Vagina (tissue), 2 donors: ENCODE results near the gene NUCB2. TPM values are rescaled to one million over a fixed set of nuclear protein-coding genes. Genes with fewer than 3 reads are reported as not detected.

Source experiments
- DNase-seq, 2 donors: peaks; one replicate each; pipeline ENCODE4 v3.0.0-alpha.2; 2017; ENCODE audit errors: extremely low spot score in 2 of 2
- H3K27ac ChIP-seq: fragments of 200-600 bp; sonication (generic); one replicate; pipeline ENCODE4 v1.5.1; 2019
- H3K27me3 ChIP-seq: fragments of 200-600 bp; sonication (generic); one replicate; pipeline ENCODE4 v1.5.1; 2019
- H3K36me3 ChIP-seq, 2 donors: fragments of 200-600 bp; sonication (generic); one replicate each; pipeline ENCODE4 v1.5.1; 2017 to 2019
- H3K4me1 ChIP-seq: fragments of 200-600 bp; sonication (generic); one replicate; pipeline ENCODE4 v1.5.1; 2019
- H3K4me3 ChIP-seq, 2 donors: fragments of 200-600 bp; sonication (generic); 1 replicate in 1 of 2; 2 replicates in 1 of 2; pipeline ENCODE4 v1.5.1; 2016 to 2019
- H3K9me3 ChIP-seq: fragments of 200-600 bp; sonication (generic); one replicate; pipeline ENCODE4 v1.5.1; 2019
- CTCF ChIP-seq, 3 experiments: fragments of 450-650 bp in 2 of 3; fragments of 200-600 bp in 1 of 3; sonication (generic) in 1 of 3; IDR thresholded peaks; one replicate each; pipeline ENCODE4 v1.5.1; 2017 to 2019; ENCODE audit warnings: antibody characterized with exemption in 3 of 3, mild to moderate bottlenecking in 2 of 3, moderate library complexity in 2 of 3
- POLR2A ChIP-seq, 2 donors: fragments of 450-650 bp; IDR thresholded peaks; one replicate each; pipeline ENCODE4 v1.6.1; 2017; ENCODE audit warnings: antibody characterized with exemption in 2 of 2, mild to moderate bottlenecking in 2 of 2, moderate library complexity in 2 of 2
- POLR2AphosphoS5 ChIP-seq, 2 donors: sonication (generic); formaldehyde crosslinking; IDR thresholded peaks; one replicate each; pipeline ENCODE4 v1.9.0; 2017; ENCODE audit warnings: antibody characterized with exemption in 2 of 2, mild to moderate bottlenecking in 2 of 2, low read depth in 1 of 2; ENCODE audit not compliant: insufficient read depth in 1 of 2
- intact Hi-C: fragments of 100-400 bp; cut with DNase I; formaldehyde crosslinking; loops from one replicate; pipeline ENCODE4 v1.15.1; 2023
- total RNA-seq: library from RNA; depleted of rRNA; stranded (reverse); fragments of >200 nt; gene quantifications from one replicate; pipeline ENCODE4 v1.2.3, GENCODE V29; 2016

The NUCB2 gene
- total RNA-seq, 1 donor from 2014 or later, result 41.0 TPM

DNA sequence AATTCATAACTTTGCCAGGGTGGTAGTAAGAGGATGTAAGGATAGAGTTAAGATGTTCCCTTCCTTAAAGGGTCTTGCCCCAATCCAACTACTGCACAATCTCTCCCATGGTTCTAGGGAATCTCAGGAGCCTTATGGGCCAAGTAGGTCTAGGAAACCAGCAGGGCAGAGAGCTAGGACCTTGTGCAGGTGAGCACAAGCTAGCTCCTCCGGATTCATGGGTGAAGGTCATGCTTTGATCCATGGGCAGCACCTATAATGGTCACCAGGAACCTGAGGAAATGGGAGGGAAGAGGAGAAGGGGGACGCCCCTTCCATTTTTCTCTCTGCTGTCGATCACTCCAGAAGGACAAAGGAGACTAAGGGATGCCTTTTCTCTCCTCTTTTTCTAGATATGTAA lies 95.1 kb downstream of the NUCB2 start:
- Histone ChIP-seq H3K27me3 (no peaks in the 10 kb centered on the region), H3K9me3 (peaks cover 26% of the 10 kb centered on the region), H3K27ac (no peak overlapping the region), H3K36me3 (peaks cover 0 to 51% of the 10 kb centered on the region in 2 donors), H3K4me3 (no peak overlapping the region), H3K4me1 (no peaks in the 10 kb centered on the region)
- no peak for DNase-seq
- intact Hi-C loops, result no loop called here
- TF ChIP-seq CTCF (IDR thresholded peaks at IDR 0.05) (no peak), POLR2A (IDR thresholded peaks at IDR 0.05) (no peak), POLR2AphosphoS5 (IDR thresholded peaks at IDR 0.05; ENCODE audit: insufficient read depth in 1 of 2, low read depth in 1 of 2) (no peak)

GRCh38 chr11:17375547-17375946 lies 99.0 kb downstream of the NUCB2 start:
- intact Hi-C loops, result no loop called here
- H3K9me3 ChIP-seq, result peaks cover 18% of the 10 kb centered on the region

GRCh38 chr11:17376493-17376892 lies 100.0 kb downstream of the NUCB2 start:
- intact Hi-C loops, result no loop called here
- TF ChIP-seq CTCF (IDR thresholded peaks at IDR 0.05) (no peak), POLR2AphosphoS5 (IDR thresholded peaks at IDR 0.05; ENCODE audit: insufficient read depth in 1 of 2, low read depth in 1 of 2) (no peak), POLR2A (IDR thresholded peaks at IDR 0.05) (no peak)
- Histone ChIP-seq H3K27ac (no peak overlapping the region), H3K4me1 (no peaks in the 10 kb centered on the region), H3K9me3 (peaks cover 13% of the 10 kb centered on the region), H3K4me3 (no peak overlapping the region), H3K36me3 (peaks cover 0 to 25% of the 10 kb centered on the region in 2 donors), H3K27me3 (no peaks in the 10 kb centered on the region)
- no peak for DNase-seq

More at GRCh38 chr11:17375547-17375946, 99.0 kb downstream of the NUCB2 start:
- no peak for TF ChIP-seq CTCF (IDR thresholded peaks at IDR 0.05)
- no peak for TF ChIP-seq POLR2AphosphoS5 (IDR thresholded peaks at IDR 0.05; ENCODE audit: insufficient read depth in 1 of 2, low read depth in 1 of 2)
- no peak for TF ChIP-seq POLR2A (IDR thresholded peaks at IDR 0.05)
- H3K27ac ChIP-seq, result no peak overlapping the region
- H3K36me3 ChIP-seq, result peaks cover 0 to 33% of the 10 kb centered on the region in 2 donors
- no peaks in the 10 kb centered on the region for H3K4me1 ChIP-seq
- no peak for DNase-seq
- no peak overlapping the region for H3K4me3 ChIP-seq
- H3K27me3 ChIP-seq, result no peaks in the 10 kb centered on the region

GRCh38 chr11:17378655-17379054 lies 102.1 kb downstream of the NUCB2 start:
- no peak for TF ChIP-seq POLR2A (IDR thresholded peaks at IDR 0.05)
- TF ChIP-seq CTCF (IDR thresholded peaks at IDR 0.05), result no peak
- TF ChIP-seq POLR2AphosphoS5 (IDR thresholded peaks at IDR 0.05; ENCODE audit: insufficient read depth in 1 of 2, low read depth in 1 of 2), result no peak
- intact Hi-C loops, result no loop called here
- DNase-seq, result peak in 1 of 2 donors; percentile 58
- H3K4me3 ChIP-seq, result no peak overlapping the region
- peaks cover 0 to 5% of the 10 kb centered on the region in 2 donors for H3K36me3 ChIP-seq
- no peaks in the 10 kb centered on the region for H3K27me3 ChIP-seq
- no peak overlapping the region for H3K27ac ChIP-seq
- no peaks in the 10 kb centered on the region for H3K4me1 ChIP-seq
- H3K9me3 ChIP-seq, result no peaks in the 10 kb centered on the region

GRCh38 chr11:17379383-17380180 lies 103.0 kb downstream of the NUCB2 start:
- Histone ChIP-seq H3K4me3 (no peak overlapping the region), H3K9me3 (no peaks in the 10 kb centered on the region), H3K4me1 (no peaks in the 10 kb centered on the region), H3K36me3 (no peaks in the 10 kb centered on the region), H3K27ac (no peak overlapping the region), H3K27me3 (no peaks in the 10 kb centered on the region)
- peak in 1 of 2 donors; percentile 67 for DNase-seq
- TF ChIP-seq POLR2A (IDR thresholded peaks at IDR 0.05), result no peak
- no peak for TF ChIP-seq POLR2AphosphoS5 (IDR thresholded peaks at IDR 0.05; ENCODE audit: insufficient read depth in 1 of 2, low read depth in 1 of 2)
- no peak for TF ChIP-seq CTCF (IDR thresholded peaks at IDR 0.05)
- intact Hi-C loops, result no loop called here
